Pulmonary artery endothelial cell (primary cell): ENCODE measurements around the gene CKB. TPM values are rescaled to one million over a fixed set of nuclear protein-coding genes. Genes with fewer than 3 reads are reported as not detected.

Source experiments
- DNase-seq: peaks from one replicate; pipeline ENCODE4 v3.0.0-alpha.2; 2011; ENCODE audit warnings: low read depth, low spot score
- total RNA-seq: library from RNA; depleted of rRNA; stranded (reverse); fragments of >200 nt; gene quantifications from 2 replicates; pipeline ENCODE4 v1.2.3, GENCODE V29; 2014

CKB gene
- total RNA-seq, 1 donor from 2014 or later, result 3.9 TPM

DNA sequence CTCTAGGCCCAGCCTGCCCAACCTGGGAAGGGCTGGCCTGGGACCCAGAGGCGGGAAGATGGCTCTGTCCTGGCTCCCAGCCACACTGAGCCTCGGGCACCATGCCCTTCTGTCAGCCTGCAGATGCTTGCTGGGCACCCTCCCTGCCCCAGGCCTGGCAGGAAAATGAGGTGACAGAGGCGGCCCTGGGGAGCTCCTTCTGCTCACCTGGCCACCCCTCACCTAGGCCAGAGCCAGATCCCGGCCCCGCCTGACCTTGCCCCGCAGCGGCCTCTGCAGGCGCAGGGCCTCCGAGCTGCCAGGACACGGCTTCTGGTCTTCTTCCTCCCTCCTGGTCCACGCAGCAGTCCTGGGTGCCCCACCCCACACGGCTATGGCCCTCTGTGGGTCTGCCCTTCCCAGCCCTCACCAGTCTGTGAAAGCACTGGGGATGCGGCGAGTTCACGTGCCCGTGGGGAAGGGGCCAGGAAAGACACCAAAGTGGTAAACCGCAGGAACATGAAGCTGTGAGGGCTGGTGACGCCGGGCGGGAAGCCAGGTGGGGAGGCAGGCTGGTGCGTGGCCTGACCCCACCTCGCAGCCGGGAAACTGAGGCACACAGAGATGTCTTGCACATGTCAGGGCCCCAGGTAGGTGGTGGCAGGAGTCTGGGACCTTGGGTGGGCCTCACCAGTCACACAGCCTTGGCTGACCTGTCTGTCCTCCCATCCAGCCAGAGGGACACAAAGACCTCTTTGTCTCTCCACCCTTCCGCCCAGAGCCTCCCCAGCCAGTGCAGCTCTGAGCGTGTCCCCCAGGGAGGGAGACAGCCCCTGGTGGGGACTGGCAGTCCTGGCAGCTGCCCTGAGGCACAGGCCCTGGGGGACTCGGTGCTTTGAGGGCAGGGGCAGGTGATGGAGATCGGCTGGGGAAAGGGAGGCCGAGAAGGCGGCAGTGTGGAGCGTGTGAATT lies 27.0 kb upstream of the CKB start:
- no peak for DNase-seq

DNA sequence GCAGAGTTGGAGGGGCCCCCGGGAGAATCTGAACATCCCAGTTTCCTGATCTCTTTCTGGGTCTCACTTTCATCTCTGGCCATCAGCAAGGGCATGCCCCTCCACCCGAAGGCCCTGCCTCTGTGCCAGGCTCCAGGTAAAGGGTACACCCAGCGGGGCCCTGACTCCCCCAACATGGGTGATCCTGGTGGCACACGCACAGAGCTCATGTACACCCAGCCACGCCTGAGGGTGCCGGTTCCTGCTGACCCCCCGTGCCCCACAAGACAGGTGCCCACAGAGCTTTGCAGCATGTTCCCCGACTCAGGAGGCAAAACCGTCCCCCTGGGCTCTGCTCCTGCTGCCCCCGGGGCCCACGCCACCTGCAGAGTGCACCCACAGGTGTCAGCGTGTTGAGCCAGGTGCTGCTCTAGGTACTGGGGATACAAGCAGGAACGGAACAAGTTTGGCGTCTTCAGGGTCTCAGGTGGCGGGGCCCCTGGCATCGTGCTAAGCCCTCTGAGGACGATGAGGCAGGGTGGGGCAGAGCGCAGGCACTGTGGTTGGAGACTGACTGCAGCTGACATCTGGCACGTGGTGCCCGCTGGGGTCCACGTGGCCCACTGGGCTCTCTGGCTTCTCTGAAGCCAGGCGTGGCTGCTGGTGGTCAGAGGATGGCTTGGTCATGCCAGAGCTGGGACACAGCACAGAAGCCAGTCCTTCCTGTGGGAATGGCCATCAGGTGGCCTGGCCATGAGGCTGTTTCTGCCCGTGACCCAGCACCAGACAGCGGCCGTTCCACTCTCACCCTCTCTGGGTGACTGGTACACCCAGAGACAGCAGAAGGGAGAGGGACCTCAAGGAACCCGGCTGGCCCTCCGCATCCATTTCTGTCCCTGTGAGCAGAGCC lies 26.1 kb upstream of the CKB start:
- DNase-seq, result no peak

DNA sequence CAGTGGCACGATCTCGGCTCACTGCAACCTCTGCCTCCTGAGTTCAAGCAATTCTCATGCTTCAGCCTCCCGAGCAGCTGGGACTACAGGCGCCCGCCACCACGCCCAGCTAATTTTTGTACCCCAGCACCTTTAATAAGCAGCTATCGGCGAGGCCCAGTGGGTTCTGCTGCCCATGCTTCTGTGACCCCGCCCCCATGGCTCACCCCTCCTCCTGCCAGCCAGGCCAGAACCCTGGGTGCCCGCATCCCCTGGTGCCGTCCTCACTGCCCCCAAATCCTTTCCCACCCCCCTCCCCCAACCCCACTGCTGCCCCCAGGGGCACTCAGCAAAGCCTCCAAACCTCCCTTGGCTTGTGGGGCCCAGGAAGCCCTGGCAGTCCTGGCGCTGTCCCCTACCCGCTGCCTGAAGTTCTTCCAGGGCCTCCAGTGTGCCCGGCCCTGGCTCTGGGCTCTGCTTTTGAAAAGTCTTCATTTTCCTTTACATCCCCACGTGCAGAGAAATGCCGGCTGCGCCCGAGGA lies 25.4 kb upstream of the CKB start:
- DNase-seq, result no peak

DNA sequence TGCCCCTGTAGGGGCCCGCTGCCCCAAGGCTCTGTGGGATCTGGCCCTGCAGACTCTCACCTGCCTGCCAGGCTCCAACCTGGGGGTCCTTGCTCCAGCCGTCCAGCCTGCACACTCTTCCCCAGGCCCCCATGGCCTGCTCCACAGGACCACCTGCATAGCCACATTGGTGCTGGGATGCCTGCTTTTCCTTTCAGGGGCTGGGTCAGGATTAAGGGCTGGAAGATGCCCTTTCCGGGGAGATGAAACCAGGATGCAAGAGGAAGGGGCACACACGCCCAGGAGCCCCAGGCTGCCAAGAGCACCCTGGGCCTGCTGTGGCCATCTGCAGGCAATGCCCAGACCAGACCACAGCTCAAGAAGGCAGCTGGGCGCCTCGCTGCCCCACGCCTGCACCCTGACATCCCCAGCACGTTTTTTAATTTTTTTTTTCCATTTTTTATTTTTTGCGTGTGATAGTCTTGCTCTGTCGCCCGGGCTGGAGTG lies 24.9 kb upstream of the CKB start:
- no peak for DNase-seq

DNA sequence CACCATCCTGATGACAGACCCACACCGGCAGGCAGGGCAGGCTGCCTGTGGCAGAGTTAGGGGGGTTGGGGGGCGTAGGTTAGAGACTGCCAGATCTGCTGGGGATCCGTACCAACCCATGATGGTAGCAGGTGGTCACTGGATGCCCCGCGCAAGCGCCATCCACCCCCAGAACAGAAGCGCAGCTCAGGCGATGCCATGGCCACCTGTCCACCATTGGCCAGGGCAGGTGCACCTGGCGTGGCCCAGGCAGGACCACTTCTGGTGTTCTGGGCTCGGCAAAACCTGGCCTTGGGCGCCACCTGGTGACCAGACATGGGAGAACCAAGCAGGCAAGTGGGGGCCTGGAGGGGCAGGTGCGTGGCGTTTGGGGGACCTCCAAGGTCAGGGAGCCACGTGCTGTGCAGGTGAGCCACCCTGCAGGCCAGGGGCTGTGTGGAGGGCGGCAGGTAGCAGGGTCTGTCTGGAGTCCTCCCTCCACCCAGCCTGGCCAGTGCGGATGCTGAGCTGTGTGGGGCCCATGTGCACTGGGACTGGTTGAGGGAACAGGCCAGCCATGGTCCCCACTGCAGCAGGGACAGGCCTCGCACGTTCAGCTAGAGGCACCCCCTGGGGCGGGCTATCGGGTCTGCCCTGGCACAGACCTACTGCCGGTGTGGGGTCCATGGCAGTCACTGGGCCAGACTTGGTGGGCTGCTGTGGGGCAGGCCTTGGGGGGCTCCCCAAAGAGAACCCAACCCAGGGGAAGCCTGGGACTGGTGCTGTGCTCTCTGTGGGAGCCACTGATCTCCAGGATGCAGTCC lies 24.2 kb upstream of the CKB start:
- DNase-seq, result no peak

DNA sequence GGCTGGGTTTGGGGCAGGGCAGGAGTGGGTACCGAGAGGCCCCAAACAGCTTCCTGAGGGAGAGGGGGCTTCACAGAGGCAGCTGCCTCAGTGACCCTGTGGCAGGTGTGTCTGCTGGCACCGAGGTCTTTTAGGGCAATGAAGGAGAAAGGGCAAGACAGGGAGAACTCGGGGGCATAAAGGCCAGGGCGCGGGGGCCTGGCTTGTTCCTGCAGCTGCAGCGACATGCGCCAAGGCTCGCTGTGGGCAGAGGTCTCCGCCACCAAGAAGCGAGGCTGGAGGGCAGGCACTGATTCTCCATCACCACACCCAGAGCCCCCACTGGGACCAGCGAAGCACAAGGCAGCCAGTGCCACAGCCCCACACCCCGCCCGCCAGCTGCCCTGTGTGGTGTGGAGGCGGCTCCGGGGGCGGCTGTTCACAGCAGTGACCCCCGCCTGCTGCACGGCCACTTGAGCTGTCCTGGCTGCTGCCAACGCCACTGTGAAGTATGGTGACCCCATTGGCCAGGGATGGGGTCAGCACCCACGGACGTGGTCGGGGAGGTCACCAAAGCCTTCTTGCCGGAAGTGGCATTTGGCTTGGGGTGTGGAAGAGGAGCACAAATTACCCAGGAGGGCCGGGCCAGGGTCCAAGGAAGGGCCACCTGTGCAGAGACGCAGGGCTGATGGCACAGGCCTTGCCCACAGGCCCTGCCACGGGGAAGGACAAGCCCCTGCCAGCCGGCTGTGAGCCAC lies 23.5 kb upstream of the CKB start:
- DNase-seq, result no peak

DNA sequence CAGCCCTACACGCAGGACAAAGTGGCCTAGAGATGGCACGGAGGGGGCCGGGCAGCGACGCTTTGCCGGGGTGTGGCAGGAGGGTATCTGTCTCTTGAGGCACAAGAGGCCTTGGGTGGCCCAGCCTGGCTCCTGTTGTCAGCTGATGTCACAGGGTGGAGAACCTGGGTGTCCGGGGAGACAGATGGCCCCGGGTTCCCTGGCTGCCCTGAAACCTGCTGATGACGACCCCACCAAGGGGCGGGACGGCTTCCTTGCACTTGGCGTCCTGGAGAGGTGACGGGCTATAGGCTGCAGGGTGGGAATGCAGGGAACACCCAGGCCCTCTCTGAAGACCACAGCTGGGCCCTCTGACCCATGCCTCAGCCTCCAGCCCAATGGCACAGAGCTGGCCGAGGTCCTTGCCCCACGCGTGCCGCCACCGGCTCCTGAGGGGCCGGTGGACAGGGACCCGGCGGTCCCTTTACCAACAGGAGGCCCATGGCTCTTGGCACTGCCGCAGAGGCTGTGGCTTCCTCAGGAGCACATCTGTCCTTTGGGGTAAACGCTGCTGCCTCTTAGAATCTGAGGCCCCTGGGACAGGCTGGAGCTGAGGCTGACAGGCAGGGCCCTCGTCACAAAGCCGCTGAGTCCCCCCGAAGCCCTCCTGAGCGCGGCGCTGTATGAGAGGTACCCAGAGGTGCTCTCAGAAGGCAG lies 22.7 kb upstream of the CKB start:
- DNase-seq, result no peak

DNA sequence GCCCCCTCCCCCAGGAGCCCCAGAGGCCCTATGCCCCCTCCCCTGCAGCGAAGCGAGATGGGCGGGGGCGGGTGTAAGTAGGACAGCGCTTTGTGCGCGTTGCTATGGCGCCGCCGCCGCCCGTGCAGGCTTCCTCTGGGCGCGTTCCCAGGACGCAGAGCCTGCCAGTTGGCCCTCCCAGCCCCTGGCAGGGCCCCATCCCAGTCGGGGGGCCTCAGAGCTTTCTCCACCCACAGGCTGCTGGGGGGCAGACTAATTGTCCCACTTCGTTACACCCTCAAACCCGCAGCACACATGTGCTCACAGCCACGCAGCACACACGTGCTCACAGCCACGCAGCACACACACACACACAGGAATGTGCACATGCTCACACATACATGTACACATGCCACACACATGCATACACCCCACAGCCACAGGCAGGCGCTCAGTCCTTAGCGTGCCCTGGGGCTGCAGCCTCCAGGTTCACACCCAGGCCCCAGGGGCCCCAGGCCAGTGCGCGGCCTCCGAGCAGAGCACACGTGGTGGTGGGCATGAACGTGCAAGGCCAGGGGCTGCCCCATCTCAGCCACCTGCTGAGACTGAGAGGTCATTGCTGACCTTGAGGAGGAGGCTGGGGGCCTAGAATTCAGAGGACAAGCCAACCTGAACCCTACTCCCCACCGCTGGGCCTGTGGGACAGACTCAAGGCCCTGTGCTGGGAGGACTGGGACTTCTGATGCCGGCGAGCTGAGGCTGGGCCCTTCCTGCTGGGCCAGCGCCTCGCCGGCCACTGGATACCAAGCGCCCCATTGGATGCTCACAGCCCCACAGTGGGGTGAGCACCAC lies 22.0 kb upstream of the CKB start:
- no peak for DNase-seq

DNA sequence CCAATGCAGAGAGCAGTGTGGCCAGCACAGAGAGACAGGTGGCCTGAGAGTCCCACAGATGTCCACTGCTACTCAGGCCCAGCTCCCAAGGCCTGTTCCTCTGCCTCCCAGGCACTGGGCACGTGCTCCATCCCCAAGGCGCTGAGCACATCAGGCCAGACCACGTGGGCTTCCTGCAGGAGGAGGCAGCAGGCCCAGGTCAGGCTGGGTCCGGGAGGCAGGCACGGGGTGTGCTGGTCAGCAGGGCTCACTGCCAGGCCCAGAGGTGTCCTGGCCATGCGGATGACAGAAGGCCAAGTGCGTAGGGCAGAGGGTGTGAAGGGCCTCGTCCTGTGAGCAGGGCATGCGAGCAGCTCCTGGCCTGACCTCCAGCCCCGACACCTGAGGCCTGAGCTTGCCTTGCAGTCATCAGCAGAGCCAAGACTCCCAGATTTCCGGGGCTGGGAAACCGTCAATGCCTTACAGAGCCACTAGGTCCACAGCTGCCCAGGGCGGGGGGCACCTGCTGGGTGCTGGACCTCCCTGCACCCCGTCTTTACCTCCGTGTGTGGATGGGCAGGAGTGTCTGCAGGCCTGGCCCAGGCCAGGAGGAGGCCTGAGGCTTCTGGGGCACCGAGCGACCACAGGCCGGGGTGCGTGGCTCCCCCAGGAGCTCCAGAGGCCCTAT lies 21.2 kb upstream of the CKB start:
- no peak for DNase-seq

DNA sequence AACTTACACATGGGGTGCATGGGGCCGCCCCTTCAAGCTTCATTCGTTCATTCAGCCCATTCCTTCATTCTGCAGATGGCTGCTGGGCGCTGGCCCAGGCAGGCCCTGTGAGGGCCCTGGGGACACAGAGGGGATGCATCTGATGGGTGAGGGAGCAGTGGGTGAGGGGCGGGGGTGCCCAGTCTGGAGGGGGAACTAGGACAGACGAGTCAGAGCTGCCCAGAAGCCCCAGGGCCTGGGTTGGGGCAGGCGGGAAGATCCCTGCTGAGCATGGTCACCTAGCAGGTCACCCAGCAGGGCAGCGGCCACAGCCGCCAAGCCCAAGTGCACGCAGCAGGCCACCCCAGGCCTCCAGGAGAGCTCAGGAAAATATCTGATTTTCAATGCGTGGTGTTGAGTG lies 20.5 kb upstream of the CKB start:
- DNase-seq, result no peak

DNA sequence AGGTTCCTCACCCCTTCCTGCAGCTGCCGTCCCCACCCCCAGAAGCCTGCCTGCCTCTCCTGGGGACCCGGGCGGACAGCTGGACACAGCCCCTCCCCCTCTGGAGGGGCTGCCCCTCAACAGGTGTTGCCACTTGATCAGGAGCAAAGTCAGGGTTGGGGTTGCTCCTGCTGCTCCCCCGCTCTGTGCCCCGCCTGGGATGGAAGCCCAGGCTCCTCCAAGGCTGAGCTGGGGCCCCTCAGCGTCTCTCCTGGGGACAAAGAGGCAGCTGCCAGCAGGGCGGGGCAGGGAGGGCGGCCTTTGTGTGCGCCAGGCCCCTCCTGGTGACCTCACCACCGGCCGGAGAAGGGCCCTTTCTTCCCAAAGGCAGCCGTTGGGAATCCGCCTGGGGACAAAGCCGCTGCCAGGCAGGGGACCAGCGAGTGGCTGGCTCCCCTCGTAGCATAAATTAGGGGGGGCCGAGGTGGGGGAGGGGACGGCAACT lies 20.0 kb upstream of the CKB start:
- DNase-seq, result no peak

DNA sequence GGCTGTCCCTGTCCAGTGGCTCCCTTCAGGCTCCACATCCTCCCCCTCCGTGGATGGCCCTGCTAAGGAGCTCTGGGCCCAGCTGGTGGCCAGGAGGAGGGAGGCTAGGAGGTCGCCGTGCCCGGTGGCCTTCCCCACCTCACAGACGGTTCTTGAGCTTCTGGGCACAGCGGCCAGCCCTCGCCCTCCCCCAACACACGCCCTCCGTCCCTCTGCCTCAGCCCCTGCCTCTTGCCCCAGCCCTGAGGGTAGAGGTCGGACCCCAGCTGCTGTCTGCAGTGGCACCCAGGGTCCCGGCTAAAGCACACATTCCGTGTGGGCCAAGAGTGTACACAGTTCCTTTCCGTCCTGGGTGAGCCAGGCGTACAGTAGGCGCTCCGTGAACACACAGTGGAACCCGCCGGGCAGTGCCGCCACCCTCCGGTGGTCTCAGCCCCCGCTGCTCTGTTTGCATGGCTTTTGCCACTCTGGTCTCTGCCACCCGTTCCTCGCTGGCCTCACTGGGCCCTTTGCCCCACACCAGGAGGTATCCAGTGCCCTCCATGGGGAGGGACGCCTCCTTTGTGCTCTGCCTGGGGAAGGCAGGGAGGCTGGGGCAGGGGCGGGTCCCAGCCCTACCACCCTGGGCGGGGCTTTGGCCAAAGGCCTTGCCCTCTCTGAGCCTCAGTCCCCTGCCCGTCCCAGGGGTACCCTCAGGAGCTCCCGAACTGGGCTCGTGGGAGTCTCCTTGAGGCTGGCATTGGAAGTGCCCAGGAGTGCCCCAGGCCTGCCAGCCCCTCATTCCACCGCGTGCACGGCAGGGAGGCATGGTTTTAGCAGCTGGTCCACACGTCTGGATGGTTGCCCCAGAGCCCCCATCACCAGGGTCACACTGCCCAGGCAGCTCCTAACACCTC lies 19.3 kb upstream of the CKB start:
- DNase-seq, result no peak

DNA sequence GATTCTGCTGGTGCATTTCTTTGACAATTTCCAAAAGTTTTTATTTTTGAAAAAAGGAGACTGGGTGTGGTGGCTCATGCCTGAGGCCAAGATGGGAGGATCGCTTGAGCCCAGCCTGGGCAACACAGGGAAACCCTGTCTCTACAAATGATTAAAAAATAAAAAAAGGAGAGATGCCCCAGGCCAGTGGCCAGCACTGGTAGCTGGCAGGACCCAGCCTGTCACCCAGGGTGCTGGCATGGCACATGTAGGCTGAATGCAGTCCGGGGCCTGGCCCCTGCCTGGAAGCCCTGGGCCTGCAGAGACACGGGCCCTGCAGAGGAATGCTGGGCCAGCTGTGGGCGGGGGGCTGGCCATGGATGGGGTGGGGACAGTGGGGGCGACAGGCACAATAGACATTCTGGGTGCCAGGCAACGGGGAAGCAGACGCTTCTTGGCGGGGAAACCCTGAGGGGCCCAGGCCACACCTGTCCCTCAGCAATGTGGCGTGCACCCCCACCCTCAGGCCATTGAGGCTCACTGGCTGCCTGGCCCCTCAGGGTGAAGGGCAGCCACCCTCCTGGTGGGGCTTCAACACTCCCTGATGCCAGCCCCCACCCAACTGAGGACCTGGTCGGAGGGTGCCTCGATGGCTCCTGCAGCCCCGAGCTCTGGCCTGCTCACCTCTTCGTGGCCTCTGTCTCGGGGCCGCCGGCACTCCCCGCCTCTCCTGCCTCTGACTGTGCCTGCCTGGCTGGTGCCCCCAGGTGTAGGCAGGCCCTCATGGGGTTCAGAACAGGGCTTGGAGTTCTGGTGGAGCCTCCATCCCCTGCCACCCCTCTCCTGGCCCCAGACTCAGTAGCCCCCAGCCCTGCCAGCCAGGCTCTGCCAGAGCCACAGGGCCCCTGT lies 18.4 kb upstream of the CKB start:
- no peak for DNase-seq

DNA sequence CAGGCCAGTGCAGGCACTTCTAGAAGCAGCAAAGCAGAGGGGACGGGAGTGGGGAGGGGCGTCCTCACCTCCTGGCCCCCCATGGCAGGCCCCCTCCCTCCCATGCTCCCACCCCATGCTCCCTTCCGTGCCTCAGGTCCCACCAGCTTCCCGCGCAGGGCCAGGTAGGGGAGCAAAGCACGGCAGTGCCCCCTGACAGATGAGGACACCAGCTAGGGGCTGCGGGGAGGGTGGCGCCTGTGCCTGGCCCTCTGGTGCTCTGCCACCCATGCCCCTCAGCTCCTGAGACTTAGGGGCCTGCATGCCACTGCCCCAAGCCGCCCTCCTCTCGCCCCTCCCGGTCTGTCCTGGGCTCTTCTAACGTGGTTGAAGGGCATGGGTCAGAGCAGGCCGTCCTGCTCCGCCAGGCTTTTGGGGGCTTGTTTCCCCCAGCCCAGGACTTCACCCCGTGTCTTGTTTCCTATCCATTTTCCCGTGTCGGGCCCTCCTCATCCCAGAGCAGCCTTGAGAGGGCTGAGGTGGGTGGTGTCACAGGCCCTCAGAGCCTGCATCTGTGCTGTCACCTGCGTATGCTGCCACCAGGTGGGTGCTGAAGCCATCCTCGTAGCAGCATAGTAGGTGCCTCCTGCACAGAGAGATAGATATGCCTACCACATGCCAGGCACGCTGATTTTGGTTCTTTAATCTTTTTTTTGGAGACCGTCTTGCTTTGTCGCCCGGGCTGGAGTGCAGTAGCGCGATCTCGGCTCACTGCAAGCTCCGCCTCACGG lies 16.6 kb upstream of the CKB start:
- no peak for DNase-seq

DNA sequence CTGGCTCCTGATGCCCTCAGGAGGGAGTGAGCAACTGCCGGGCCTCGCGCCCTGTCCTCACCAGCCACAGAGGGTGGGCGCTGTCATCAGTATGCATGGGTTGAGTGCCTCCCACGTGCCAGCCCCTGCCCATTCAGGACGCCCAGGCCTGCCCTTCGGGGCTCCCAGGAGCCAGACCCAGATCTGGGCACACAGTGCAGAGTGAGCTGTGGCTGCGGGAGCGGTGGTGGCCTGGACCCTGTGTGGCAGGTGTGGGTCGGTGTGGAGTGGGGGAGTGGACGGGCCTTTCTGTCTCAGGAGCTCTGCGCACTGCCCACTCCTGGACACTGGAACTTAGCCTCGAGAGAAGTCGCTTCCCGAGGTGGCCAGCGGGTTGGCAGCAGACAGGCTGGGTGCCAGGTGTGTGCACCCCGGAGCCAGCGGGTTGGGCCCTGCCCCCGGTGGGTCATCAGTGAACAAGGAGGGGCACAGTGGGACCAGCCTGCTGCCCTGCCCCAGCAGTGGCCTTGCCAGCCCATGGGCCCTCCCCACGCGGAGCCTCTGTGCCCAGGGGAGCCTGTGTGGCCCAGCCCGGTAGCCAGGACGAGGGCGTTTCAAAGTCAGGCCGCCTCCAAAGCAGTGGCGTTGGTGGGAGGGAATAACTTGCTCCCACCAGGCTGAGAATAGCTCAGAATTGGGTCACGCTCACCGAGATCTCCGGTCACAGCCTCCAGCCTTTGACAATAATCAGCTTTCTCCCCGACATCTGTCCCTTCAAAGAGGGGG lies 15.8 kb upstream of the CKB start:
- no peak for DNase-seq
